GM12872 (cell line): ENCODE data around the gene ERC1.

Source experiments
- TF ChIP-seq, protein P1 (sequence below): IDR thresholded peaks from 3 replicates; pipeline ENCODE4 v1.5.1; 2011; ENCODE audit warnings: low read depth, mild to moderate bottlenecking, low read length, moderate library complexity; ENCODE audit not compliant: insufficient read depth

Gene ERC1

DNA sequence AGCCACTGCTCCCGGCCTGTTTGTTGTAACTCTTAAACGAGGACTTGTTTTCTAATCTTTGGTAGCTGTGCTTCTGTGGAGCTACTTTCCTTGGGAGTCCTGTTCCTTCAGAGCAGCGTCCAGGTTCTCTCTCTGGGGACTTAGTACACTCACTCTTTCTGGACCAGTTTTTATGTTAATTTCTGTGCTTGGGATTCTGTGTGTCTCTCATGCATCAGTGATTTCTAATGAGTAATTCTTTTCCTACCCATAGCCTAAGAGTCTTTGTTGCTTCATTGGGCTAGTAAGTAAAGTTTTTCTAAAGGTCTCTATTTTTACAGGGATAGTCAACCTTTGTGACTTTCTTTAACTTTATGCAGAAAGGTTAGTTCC, 314.0 kb downstream of the ERC1 start:
- TF ChIP-seq, protein P1, sequence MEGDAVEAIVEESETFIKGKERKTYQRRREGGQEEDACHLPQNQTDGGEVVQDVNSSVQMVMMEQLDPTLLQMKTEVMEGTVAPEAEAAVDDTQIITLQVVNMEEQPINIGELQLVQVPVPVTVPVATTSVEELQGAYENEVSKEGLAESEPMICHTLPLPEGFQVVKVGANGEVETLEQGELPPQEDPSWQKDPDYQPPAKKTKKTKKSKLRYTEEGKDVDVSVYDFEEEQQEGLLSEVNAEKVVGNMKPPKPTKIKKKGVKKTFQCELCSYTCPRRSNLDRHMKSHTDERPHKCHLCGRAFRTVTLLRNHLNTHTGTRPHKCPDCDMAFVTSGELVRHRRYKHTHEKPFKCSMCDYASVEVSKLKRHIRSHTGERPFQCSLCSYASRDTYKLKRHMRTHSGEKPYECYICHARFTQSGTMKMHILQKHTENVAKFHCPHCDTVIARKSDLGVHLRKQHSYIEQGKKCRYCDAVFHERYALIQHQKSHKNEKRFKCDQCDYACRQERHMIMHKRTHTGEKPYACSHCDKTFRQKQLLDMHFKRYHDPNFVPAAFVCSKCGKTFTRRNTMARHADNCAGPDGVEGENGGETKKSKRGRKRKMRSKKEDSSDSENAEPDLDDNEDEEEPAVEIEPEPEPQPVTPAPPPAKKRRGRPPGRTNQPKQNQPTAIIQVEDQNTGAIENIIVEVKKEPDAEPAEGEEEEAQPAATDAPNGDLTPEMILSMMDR = no peak

DNA sequence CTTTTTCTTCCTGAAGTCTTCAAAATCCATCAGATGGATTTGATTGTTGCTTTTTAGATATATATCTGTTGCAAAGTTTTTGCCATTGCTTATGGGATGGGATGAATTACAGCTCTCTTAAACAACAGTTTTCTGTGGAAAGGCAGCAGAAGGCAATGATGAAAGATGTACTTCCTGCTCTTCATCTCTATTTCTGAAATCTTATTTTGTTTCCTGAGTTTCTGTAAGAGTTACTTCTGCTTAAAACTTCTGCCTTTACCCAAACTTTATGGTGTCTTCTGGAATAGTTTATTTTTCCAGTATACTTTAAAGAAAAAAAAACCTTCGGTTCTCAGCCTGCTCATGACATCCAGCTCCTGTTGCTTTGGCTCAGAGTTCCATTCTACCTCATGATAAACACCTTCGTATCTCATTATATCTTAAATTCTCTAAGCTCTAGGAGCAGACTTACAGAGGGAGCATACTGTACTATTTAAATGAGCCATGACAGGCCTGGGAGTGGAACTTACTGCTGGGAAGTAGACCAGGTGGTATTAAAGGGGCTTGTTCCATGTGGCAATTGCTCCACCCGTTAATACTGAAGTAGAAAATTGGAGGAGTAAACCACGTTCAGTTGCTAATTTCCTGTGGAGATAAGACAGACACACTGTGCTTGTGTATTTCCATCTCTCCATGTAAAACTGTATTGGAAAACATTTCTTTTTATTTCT, 314.9 kb downstream of the ERC1 start:
- TF ChIP-seq, protein P1 = no peak

DNA sequence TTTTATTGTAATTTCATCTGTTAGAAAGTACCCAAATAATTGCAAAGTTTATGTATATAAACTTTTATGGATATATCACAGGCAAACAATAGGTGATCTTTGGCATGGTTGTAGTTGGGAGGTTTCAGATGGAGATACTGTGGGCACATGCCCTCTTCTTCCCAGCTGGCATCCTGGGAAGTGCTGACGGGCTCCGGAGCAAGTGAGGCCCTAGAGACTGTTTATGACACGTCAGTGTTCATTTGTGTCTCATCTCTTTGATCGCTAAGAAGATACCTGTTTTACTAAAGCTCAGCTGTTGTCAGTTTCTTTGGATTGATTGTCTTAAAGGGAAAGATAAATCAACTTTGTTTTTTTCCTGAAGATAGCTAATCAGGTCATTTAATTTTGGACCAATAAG, 315.8 kb downstream of the ERC1 start:
- TF ChIP-seq, protein P1 = no peak

DNA sequence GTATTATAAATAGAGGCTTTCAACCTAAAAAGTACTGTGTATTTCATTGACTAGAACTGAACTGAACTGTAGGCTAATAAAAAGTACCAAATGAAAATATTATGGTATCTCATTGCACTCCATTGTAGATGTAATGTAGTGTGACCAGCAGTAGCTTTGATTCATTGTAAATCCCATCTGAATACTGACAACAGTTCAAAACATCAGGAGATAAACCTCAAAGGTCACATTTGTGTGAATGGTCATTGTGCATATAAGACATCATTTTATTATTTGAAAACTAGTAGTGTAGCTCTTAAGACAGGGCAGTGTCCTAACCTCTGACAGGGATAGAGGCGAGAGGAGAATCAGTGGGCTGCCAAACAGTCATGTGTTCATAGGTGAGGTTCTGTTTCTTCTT, 316.8 kb downstream of the ERC1 start:
- TF ChIP-seq, protein P1 = no peak

DNA sequence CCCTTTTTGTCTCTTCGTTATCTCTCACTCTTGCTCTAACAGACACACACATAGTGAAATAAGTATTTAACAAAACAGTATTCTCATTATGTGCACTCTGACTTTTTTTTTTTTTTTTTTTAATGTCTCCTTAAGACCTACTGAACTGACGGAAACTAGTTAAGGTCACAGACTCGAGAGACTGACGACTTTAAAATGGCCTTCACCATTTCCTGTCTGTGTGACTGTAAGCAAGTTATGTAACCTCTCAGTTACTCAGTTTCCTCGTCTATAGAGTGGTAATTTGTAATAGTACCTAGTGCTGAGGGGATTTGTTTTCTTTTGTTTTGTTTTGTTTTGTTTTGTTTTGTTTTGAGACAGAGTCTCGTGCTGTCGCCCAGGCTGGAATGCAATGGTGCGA, 318.6 kb downstream of the ERC1 start:
- TF ChIP-seq, protein P1 = no peak

DNA sequence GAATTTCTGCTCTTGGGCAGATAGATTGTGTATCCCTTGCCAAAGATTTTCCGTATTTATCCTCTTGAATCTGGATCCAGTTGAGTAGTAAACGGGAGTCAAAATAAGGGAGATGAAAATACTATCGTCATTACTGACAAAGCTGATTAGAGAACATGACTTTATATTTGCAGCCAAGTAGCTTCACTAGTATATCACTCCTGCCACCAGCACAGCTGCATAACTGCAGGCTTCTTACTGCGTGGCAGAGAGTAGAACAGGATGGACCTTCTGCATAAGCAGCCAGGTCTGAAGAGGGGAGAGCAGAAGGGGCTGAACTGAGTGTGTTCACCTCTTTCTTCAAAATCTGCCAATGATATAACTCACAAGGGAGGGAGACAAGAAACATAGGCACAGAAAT, 319.6 kb downstream of the ERC1 start:
- TF ChIP-seq, protein P1 = no peak

DNA sequence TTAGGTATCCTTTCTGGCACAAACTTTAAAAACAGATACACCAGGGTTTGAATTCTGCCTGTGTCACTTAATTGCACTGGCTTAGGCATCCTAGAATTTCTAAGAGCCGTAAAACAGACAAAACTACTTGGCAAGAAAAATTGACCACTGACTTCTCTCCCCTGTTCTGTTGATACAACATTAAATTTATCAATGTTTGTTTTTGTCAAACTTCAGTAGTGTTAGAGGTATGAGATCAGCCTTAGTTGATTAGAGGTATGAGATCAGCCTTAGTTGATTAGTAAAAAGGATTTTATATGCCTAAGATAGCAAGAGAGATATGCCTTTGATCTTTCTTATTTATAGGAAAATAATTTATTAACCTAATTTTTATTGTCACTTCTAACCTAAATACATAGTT, 320.1 kb downstream of the ERC1 start:
- TF ChIP-seq, protein P1 = no peak
